Measurements from ENCODE around the gene FOXB2.
"Not testable (repeated sequence)": the region's sequence is repeated elsewhere in the genome, so short reads cannot be mapped to it uniquely, and the experiment has no call there.

The FOXB2 gene

GRCh38 chr9:77016526-77017504 lies 2.6 kb upstream of the FOXB2 start:
- no peak for DNase-seq

GRCh38 chr9:77017505-77017894 lies 2.0 kb upstream of the FOXB2 start:
- no peak for DNase-seq

GRCh38 chr9:77018058-77018968 lies 1.1 kb upstream of the FOXB2 start:
- DNase-seq: no peak

- DNase-seq: no peak
Measured at GRCh38 chr9:77018969-77019235, 553 bp upstream of the FOXB2 start.

GRCh38 chr9:77019926-77020412 lies 514 bp downstream of the FOXB2 start:
- DNase-seq: no peak

GRCh38 chr9:77020413-77021290 lies 1.2 kb downstream of the FOXB2 start:
- no peak for DNase-seq

- no peak for DNase-seq
Measured at GRCh38 chr9:77021291-77021894, 1.9 kb downstream of the FOXB2 start.

- DNase-seq: no peak
Measured at GRCh38 chr9:77021922-77022782, 2.7 kb downstream of the FOXB2 start.

- DNase-seq: no peak
Measured at GRCh38 chr9:77022783-77023440, 3.5 kb downstream of the FOXB2 start.

- DNase-seq: no peak
Measured at GRCh38 chr9:77023726-77024125, 4.3 kb downstream of the FOXB2 start.

- no peak for DNase-seq
Measured at GRCh38 chr9:77024776-77025545, 5.5 kb downstream of the FOXB2 start.

- no peak for DNase-seq
Measured at GRCh38 chr9:77028478-77028877, 9.0 kb downstream of the FOXB2 start.

- DNase-seq: no peak
Measured at GRCh38 chr9:77030045-77030444, 10.6 kb downstream of the FOXB2 start.

- no peak for DNase-seq
Measured at GRCh38 chr9:77038281-77039036, 19.0 kb downstream of the FOXB2 start.

GRCh38 chr9:77040340-77040739 lies 20.9 kb downstream of the FOXB2 start:
- DNase-seq: no peak

- not testable (repeated sequence) for DNase-seq
Measured at GRCh38 chr9:77043743-77044142, 24.3 kb downstream of the FOXB2 start.

- not testable (repeated sequence) for DNase-seq
Measured at GRCh38 chr9:77060681-77061080, 41.2 kb downstream of the FOXB2 start.

- no peak for DNase-seq
Measured at GRCh38 chr9:77063645-77064285, 44.3 kb downstream of the FOXB2 start.

- DNase-seq: no peak
Measured at GRCh38 chr9:77066388-77066787, 46.9 kb downstream of the FOXB2 start.
